Stimulated activated CD4-positive, alpha-beta T cell treated with anti-CD3 and anti-CD28 coated beads, TNF-alpha, amount 100 ng/mL, for 24 hours (primary cell): ENCODE results near the gene NEURL3.
"Not testable (repeated sequence)": the region's sequence is repeated elsewhere in the genome, so short reads cannot be mapped to it uniquely, and the experiment has no call there.

Experiments used
- DNase-seq, 3 experiments: peaks; one replicate each; pipeline ENCODE4 v3.0.0-alpha.2; 2020; ENCODE audit warnings: low read depth in 3 of 3

Gene NEURL3

DNA sequence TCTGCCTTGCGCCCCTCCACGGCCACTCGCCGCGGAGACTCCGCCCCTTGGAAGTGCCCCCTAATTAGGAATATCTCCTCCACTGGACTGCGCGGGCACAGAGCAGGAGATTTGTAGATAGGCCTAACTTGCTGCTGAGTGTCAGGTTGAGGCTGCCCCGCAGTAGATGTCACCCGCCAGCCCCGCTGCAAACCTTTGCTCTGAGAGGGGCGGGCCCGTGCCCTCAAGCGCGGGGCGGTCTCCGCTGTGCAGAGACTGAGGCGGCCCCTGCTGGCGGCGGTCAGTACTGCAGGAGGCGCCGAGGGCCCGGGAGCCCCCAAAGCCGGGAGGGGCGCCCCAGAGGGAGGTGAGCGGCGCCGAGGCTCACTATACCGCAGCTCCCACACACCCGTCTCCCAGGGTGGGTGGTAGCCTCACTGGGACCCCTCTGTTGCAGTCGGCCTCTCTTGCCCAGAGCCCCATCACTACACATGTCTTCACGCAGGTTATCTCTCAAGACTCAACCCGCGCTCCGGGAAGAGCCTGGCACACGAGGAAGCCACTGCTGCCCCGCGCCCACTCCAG is 2.9 kb upstream of the NEURL3 start:
- peak; percentile 78 to 85 (median 80) for DNase-seq

GRCh38 chr2:96506907-96507240 is 1.7 kb upstream of the NEURL3 start:
- DNase-seq, result no peak

- DNase-seq, result no peak
These were observed 1.1 kb upstream of the NEURL3 start for GRCh38 chr2:96506016-96506906.

GRCh38 chr2:96503637-96504243 is 1.4 kb downstream of the NEURL3 start:
- no peak for DNase-seq

DNA sequence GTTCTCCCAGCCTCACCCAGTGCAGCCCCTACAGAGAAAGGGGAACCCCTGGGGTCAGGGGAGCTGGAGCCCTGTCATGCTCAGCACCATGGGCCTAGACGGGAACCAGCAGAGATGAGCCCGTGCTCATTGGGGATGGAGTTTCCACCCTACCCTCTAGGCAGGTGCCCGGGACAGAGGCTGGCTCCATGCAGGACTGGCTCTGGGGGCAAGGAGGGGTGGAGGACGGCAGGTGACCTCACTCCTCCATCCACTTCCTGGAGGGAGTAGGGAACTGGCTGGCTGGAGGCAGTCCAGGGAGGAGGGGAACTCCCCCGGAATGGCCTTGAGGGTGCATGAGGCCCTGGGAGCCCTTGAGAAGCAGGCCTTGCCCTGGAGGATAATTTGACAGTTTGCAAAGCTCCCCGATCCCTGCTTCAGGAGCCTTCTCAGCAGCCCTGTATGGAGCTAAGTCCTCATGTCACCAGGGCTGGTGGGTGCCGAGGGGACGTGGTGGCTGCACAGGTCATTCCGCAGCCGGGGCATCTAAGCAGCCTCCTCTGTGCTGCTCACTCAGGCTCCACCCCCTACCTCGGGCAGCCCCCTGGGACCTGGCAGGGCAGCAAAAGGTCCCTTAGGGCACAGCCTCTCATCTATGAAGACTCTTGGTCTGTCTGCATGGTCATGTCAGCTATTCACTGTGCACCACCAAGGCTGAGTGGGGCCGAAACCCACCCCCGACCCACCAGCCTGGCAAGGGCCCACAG is 2.1 kb downstream of the NEURL3 start:
- DNase-seq, result no peak

- no peak for DNase-seq
These were observed 3.0 kb downstream of the NEURL3 start for GRCh38 chr2:96501886-96502810.

- no peak for DNase-seq
These were observed 3.7 kb downstream of the NEURL3 start for GRCh38 chr2:96501471-96501874.

DNA sequence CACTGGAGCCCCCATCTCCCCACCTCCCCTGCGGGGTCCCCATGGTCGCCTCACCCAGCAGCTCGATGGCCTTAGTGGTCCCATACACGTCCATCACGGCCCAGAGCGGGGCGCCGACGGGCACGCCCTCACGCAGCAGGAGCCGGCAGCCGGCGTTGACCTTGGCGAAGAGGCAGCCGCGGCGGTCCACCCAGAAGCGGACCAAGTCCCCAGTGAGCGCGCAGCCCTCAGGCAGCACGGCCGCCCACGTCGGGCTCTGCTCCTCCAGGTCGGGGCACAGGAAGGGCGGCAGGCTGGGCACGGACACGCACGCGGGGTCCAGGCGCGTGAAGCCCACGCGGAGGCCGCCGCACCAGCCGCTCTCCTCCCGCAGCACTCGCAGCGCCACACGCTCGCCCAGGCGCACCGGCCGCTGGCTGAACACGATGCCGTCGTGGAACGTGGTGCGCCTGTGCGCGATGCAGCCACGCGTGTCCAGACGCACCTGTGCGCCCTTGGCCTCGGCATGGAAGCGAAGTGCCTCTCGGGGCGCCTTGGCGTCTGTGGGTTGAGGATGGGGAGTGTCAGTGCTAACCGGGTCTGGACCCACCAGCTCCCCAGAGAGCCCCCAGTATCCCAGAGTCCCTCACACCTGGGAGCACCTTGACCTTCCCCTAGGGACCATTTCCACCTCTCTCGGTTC is 4.6 kb downstream of the NEURL3 start:
- DNase-seq, result no peak

GRCh38 chr2:96499061-96499960 is 5.8 kb downstream of the NEURL3 start:
- no peak for DNase-seq

DNA sequence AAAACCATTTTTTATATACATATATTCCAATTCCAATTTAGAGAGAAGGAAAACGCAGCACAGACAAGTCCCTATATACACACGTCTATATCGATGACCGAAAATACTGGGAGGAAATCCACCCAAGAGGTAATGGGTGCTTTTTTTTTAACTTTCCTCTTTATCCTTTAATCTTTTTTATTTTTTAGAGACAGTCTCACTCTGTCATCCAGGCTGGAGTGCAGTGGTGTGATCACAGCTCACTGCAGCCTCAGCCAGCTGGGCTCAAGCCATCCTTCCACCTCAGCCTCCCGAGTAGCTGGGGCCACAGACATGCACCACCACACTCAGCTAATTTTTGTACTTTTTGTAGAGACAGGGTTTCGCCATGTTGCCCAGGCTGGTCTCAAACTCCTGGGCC is 6.5 kb downstream of the NEURL3 start:
- not testable (repeated sequence) for DNase-seq

DNA sequence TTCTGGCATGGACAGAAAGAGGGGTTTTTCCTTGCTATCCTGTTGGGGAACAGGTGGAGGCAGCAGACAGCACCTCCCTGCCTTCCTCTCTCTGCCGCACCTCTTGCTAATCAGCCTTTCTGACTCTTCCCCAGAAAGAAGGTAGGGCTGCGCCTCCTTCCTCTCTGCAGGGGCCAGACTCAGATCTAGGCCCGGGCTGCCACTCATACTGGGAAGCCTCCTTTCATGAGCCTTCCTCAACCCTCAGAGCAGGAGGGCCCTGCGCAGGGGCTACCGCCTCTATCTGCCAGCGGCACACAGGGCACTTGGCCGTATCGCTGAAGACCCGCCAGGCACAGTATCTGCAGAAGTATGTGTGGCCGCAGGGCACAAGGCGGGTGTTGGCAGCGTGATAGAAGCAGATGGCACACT is 7.1 kb downstream of the NEURL3 start:
- DNase-seq, result no peak

GRCh38 chr2:96495982-96496629 is 9.1 kb downstream of the NEURL3 start:
- DNase-seq, result no peak

DNA sequence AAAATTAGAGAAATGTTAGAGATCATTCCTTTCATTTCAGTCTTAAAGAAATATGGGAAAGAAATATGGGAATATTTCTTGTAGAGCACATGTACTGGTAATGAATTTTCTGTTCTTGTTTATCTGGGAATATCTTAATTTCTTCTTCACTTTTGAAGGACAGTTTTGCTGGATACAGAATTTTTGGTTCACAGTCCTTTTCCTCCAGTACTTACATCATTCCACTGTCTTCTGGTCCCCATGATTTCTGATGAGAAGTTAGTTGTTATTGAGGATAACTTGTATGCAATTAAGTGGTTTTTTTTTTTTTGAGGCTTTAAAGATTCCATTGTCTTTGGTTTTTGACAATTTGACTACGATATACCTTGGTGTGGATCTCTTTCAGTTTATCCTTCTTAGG is 11.0 kb downstream of the NEURL3 start:
- no peak for DNase-seq

DNA sequence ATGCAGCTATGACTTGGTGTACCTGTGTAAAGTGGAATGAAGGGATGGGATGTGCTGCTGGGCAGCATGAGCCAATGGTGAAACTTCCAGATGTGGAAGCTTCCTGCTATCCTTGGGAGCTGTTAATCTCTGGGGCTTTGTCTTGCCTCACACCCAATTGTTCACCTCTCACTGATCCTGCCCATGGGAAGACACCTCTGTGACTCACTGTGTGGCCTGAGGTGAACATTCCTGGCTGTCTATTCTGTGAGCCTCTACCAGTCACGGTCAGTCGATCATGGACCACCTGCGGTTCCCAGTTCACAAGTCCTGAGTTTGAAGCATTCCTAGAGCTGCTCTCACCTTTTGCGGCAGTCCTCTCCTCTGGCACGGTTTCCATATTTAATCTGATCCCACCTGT is 12.1 kb downstream of the NEURL3 start:
- no peak for DNase-seq

DNA sequence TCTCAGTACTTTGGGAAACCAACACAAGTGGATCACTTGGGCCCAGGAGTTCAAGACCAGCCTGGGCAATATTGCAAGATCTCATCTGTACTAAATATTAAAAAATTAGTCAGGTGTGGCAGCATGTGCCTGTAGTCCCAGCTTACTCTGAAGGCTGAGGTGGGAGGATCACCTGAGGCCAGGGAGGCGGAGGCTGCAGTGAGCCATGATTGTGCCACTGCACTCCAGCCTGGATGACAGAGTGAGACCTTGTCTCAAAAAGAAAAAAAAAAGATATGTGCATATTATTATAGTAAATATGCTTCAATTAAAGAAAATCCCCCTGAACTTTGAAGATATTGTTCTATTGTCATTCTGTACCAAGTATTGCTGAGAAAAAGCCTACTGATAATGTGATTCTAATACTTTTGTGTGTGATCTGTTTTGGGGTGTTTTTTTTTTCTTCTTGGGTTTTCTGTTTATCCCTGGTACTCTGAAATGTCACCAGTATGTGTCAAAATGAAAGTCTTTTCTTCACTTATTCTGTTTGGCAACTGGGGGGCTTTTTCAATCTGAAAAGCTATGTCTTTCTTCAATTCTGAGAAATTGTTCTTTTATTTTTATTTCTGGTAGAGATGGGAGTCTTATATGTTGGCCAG is 13.2 kb downstream of the NEURL3 start:
- no peak for DNase-seq

DNA sequence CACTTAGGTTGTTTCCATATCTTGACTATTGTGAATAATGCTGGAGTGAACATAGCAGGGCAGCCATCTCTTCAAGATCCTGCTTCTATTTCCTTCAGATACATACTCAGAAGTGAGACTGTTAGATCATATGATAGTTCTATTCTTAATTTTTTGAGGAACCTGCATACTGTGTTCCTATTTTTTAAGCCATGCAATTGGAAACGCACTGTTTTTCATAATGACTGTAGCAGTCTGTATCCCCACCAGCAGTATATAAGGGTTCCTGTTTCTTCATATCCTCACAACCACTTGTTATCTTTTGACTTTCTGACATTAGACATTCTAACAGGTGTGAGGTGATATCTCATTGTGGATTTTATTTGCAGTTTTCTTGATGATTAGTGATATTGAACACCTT is 15.5 kb downstream of the NEURL3 start:
- DNase-seq, result no peak

- no peak for DNase-seq
These were observed 15.9 kb downstream of the NEURL3 start for GRCh38 chr2:96489261-96489660.

DNA sequence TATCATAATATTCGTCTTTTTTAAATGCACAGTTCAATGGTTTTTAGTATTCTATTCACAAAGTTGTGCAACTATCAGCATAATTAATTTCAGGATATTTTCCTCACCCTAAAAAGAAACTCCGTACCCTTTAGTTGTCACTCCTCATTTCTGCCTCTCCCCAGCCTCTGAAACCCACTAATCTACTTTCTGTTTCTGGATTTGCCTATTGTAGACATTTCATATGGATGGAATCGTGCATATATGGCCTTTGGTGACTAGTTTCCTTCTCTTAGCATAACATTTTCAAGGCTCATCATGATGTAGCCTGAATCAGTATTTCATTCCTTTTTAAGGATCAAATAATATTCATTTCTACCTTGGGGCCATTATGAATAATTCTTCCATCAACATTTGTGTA is 18.5 kb downstream of the NEURL3 start:
- no peak for DNase-seq
